ENCODE measurements around the gene TBX2. TPM values are rescaled to one million over a fixed set of nuclear protein-coding genes. Genes with fewer than 3 reads are reported as not detected.

Gene TBX2
- total RNA-seq, 1 donor from 2014 or later, result 9.8 TPM

- intact Hi-C loops (cut with DNase I), result no loop called here
- no peaks in the 10 kb centered on the region for H3K9me3 ChIP-seq
- TF ChIP-seq POLR2A (IDR thresholded peaks at IDR 0.05), result no peak
- no peak for TF ChIP-seq CTCF (IDR thresholded peaks at IDR 0.05)
- no peak for TF ChIP-seq POLR2AphosphoS5 (IDR thresholded peaks at IDR 0.05; ENCODE audit: insufficient read depth in 1 of 2, low read depth in 1 of 2)
- H3K4me3 ChIP-seq, result no peak overlapping the region
- no peaks in the 10 kb centered on the region for H3K27me3 ChIP-seq
- DNase-seq (ENCODE audit: extremely low spot score in 2 of 2), result no peak
- no peaks in the 10 kb centered on the region for H3K36me3 ChIP-seq
- H3K4me1 ChIP-seq, result no peaks in the 10 kb centered on the region
- no peak overlapping the region for H3K27ac ChIP-seq
Observed at GRCh38 chr17:61379457-61380216, 20.0 kb upstream of the TBX2 start.

GRCh38 chr17:61380217-61380835 is 19.3 kb upstream of the TBX2 start:
- no peak for DNase-seq (ENCODE audit: extremely low spot score in 2 of 2)
- intact Hi-C loops (cut with DNase I), result no loop called here
- H3K9me3 ChIP-seq, result no peaks in the 10 kb centered on the region
- no peak overlapping the region for H3K27ac ChIP-seq
- H3K4me1 ChIP-seq, result no peaks in the 10 kb centered on the region
- no peak for TF ChIP-seq POLR2A (IDR thresholded peaks at IDR 0.05)
- TF ChIP-seq POLR2AphosphoS5 (IDR thresholded peaks at IDR 0.05; ENCODE audit: insufficient read depth in 1 of 2, low read depth in 1 of 2), result no peak
- TF ChIP-seq CTCF (IDR thresholded peaks at IDR 0.05), result no peak
- no peak overlapping the region for H3K4me3 ChIP-seq
- no peaks in the 10 kb centered on the region for H3K36me3 ChIP-seq
- no peaks in the 10 kb centered on the region for H3K27me3 ChIP-seq

- intact Hi-C loops (cut with DNase I), result no loop called here
- Histone ChIP-seq H3K27me3 (no peaks in the 10 kb centered on the region), H3K9me3 (no peaks in the 10 kb centered on the region), H3K4me1 (no peaks in the 10 kb centered on the region), H3K27ac (no peak overlapping the region), H3K36me3 (no peaks in the 10 kb centered on the region), H3K4me3 (no peak overlapping the region)
- DNase-seq (ENCODE audit: extremely low spot score in 2 of 2), result no peak
- no peak for TF ChIP-seq POLR2AphosphoS5 (IDR thresholded peaks at IDR 0.05; ENCODE audit: insufficient read depth in 1 of 2, low read depth in 1 of 2)
- TF ChIP-seq CTCF (IDR thresholded peaks at IDR 0.05), result no peak
- no peak for TF ChIP-seq POLR2A (IDR thresholded peaks at IDR 0.05)
Observed at GRCh38 chr17:61380836-61381525, 18.7 kb upstream of the TBX2 start.

GRCh38 chr17:61381537-61381936 is 18.1 kb upstream of the TBX2 start:
- intact Hi-C loops (cut with DNase I), result no loop called here
- Histone ChIP-seq H3K4me3 (no peak overlapping the region), H3K4me1 (no peaks in the 10 kb centered on the region), H3K27ac (no peak overlapping the region), H3K27me3 (no peaks in the 10 kb centered on the region), H3K9me3 (no peaks in the 10 kb centered on the region), H3K36me3 (no peaks in the 10 kb centered on the region)
- TF ChIP-seq POLR2AphosphoS5 (IDR thresholded peaks at IDR 0.05; ENCODE audit: insufficient read depth in 1 of 2, low read depth in 1 of 2) (no peak), POLR2A (IDR thresholded peaks at IDR 0.05) (no peak), CTCF (IDR thresholded peaks at IDR 0.05) (no peak)
- DNase-seq (ENCODE audit: extremely low spot score in 2 of 2), result no peak
